ENCODE results near the gene NCAPG2. TPM values are rescaled to one million over a fixed set of nuclear protein-coding genes. Genes with fewer than 3 reads are reported as not detected.
"Not testable (repeated sequence)": the region's sequence is repeated elsewhere in the genome, so short reads cannot be mapped to it uniquely, and the experiment has no call there.

The NCAPG2 gene
- total RNA-seq, 2 donors from 2014 or later, result 129 to 134 TPM

DNA sequence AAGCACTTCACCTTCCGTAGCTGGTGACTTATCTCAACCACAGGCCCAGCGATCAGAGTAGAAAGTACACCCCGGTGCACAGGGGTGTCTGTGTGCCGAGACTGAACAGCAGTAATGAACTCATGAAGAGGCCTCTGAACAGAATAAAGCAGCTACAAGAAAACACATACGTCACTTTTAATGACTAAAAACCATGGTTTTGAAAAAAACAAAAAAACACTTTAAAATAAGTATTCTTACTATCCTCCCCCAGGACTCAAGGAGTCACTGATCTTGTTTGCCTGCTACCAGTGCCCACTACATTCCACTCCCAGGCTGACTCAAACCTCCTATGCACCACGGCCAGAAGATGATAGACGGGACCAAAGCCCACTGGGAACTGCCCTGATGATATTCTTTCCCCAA is 53.8 kb downstream of the NCAPG2 start:
- Mint-ChIP-seq H3K4me1 (ENCODE audit: low read depth) (peaks cover 13% of the 10 kb centered on the region), H3K9me3 (peaks cover 0 to 2% of the 10 kb centered on the region in 2 donors), H3K4me3 (peak overlapping the region in 1 of 2 donors; percentile 54), H3K27ac (peak overlapping the region; percentile 72), H3K27me3 (ENCODE audit: low read depth) (no peaks in the 10 kb centered on the region), H3K36me3 (ENCODE audit: insufficient read depth in 2 of 2) (peaks cover 12 to 47% of the 10 kb centered on the region in 2 donors)
- ATAC-seq (replicated peaks in 1 of 2) (peak; percentile 68 to 88), DNase-seq (peak in 1 of 2 donors; percentile 25)

DNA sequence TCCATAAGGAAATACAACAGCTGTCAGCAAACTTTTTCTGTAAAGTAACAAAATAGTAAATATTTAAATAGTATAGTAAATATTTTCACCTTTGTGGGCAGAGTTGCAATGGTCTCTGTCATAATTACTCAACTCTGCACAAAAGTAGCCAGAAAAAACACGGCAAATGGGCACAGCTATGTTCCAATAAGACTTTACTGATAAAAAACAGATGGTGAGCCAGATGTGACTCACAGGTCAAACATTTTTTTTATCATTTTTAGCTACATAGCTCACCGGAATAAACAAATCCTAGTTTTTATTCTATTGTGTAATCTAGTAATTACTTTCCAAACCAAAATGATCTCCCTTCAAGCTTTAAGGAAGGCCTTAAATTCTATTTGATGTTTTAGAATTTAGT is 55.3 kb downstream of the NCAPG2 start:
- Mint-ChIP-seq H3K4me1 (ENCODE audit: low read depth) (peaks cover 5% of the 10 kb centered on the region), H3K27ac (no peak overlapping the region), H3K9me3 (peaks cover 0 to 2% of the 10 kb centered on the region in 2 donors), H3K4me3 (no peak overlapping the region), H3K27me3 (ENCODE audit: low read depth) (no peaks in the 10 kb centered on the region), H3K36me3 (ENCODE audit: insufficient read depth in 2 of 2) (peaks cover 16 to 43% of the 10 kb centered on the region in 2 donors)
- DNase-seq (no peak), ATAC-seq (replicated peaks in 1 of 2) (no peak)

DNA sequence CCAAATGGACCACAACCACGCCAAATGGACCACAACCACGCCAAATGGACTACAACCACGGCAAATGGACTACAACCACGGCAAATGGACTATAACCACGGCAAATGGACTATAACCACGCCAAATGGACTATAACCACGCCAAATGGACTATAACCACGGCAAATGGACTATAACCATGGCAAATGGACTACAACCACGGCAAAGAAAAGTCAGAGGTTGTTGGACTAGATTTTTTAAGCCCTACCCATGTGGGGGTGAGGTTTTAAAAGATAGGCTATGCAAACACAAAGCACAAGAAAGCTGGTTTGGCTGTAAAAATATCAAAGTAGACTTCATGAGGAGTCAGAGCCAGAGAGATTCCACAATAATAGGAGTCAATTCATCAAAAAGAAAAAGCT is 55.8 kb downstream of the NCAPG2 start:
- Mint-ChIP-seq H3K27ac (no peak overlapping the region), H3K4me1 (ENCODE audit: low read depth) (peaks cover 5% of the 10 kb centered on the region), H3K27me3 (ENCODE audit: low read depth) (no peaks in the 10 kb centered on the region), H3K4me3 (no peak overlapping the region), H3K9me3 (peaks cover 0 to 2% of the 10 kb centered on the region in 2 donors), H3K36me3 (ENCODE audit: insufficient read depth in 2 of 2) (peaks cover 19 to 46% of the 10 kb centered on the region in 2 donors)
- DNase-seq, result no peak
- ATAC-seq (replicated peaks in 1 of 2), result no peak

DNA sequence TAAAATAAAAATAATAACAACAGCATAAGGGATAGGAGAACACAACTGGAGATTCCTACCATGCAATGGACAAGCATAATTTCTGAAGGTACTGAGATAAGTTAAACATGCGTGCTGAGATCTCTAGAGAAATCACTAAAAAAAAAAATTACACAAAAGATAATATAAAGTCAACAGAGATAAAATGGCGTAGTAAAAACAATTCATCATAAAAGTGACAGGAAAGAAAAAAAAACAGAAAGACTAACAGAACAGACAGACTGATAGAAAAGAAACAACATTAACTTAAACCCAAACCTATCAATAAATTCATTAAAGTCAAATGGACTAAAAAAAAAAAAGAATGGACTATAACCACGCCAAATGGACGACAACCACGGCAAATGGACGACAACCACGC is 56.4 kb downstream of the NCAPG2 start:
- Mint-ChIP-seq H3K9me3 (peaks cover 0 to 2% of the 10 kb centered on the region in 2 donors), H3K27ac (peak overlapping the region; percentile 88), H3K36me3 (ENCODE audit: insufficient read depth in 2 of 2) (peaks cover 19 to 47% of the 10 kb centered on the region in 2 donors), H3K27me3 (ENCODE audit: low read depth) (no peaks in the 10 kb centered on the region), H3K4me1 (ENCODE audit: low read depth) (peaks cover 5% of the 10 kb centered on the region), H3K4me3 (no peak overlapping the region)
- no peak for DNase-seq
- ATAC-seq (replicated peaks in 1 of 2), result no peak

DNA sequence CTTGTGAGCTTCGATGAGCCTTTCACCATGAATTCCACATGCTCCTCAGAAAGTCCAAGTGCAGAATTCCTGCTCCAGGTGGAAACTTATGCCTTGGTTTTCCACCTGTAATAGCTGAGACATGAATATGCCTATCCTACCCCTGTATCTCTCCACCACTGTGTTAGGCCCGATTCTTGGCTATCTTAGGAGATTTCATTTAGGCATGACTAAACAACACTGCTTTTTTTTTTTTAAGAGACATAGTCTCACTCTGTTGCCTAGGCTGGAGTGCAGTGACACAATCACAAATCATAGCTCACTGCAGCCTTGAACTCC is 57.2 kb downstream of the NCAPG2 start:
- no peak for ATAC-seq (replicated peaks in 1 of 2)
- Mint-ChIP-seq H3K27ac (no peak overlapping the region), H3K27me3 (ENCODE audit: low read depth) (no peaks in the 10 kb centered on the region), H3K4me1 (ENCODE audit: low read depth) (peaks cover 5% of the 10 kb centered on the region), H3K4me3 (no peak overlapping the region), H3K36me3 (ENCODE audit: insufficient read depth in 2 of 2) (peaks cover 20 to 49% of the 10 kb centered on the region in 2 donors), H3K9me3 (peaks cover 0 to 2% of the 10 kb centered on the region in 2 donors)
- no peak for DNase-seq

DNA sequence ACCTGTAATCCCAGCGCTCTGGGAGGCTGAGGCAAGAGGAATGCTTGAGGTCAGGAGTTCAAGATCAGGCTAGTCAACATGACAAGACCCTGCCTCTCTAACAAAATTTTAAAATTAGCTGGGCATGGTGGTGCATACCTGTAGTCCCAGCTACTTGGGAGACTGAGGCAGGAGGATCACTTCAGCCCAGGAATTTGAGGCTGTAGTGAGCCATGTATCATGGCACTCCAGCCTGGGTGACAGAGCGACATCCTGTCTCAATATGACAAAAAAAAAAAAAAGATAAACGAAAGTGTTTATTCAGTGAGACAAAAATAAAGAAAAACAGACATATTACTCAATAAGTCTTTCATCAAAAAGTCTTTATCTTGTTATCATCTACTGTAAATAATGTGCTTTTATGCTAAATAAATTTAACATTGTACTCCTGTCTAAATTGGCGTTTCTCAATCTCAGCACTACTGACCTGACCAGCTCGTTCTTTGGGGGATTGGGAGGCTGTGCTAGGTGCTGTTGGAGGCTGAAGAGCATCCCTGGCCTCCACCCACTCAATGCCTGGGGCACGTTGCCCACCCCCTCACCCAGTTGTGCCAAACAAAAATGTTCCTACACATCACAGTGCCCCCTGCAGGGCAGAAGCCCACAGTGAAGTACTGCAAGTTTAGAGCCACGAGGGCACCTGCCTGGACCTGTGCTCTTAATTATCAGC is 57.7 kb downstream of the NCAPG2 start:
- Mint-ChIP-seq H3K36me3 (ENCODE audit: insufficient read depth in 2 of 2) (peaks cover 25 to 45% of the 10 kb centered on the region in 2 donors), H3K4me3 (no peak overlapping the region), H3K27me3 (ENCODE audit: low read depth) (no peaks in the 10 kb centered on the region), H3K9me3 (peaks cover 0 to 2% of the 10 kb centered on the region in 2 donors), H3K27ac (no peak overlapping the region), H3K4me1 (ENCODE audit: low read depth) (peaks cover 5% of the 10 kb centered on the region)
- ATAC-seq (replicated peaks in 1 of 2) (no peak), DNase-seq (peak in 1 of 2 donors; percentile 24)

DNA sequence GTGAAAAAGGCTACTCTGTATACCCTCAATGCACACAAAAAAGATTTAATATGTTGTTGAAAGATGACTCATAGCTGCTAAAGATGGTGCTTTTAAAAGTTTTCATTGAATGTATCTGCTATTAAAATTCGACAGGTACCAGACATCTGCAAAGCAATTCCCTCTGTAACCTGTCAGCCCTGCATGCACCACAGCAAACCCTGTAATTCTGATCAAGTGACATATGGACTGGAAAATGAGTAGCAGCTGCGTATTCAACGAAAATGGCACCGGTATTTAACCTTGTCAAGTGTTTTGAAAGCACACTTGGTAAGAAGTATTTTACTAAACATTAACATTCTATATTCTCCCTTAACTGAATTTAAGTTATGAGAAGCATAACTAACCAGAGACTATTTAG is 58.8 kb downstream of the NCAPG2 start:
- no peak overlapping the region for H3K27ac Mint-ChIP-seq
- ATAC-seq (replicated peaks in 1 of 2) (no peak), DNase-seq (no peak)
- H3K27me3 Mint-ChIP-seq (ENCODE audit: low read depth), result no peaks in the 10 kb centered on the region
- H3K4me1 Mint-ChIP-seq (ENCODE audit: low read depth), result no peaks in the 10 kb centered on the region
- peaks cover 0 to 2% of the 10 kb centered on the region in 2 donors for H3K9me3 Mint-ChIP-seq
- H3K36me3 Mint-ChIP-seq (ENCODE audit: insufficient read depth in 2 of 2), result peaks cover 28 to 46% of the 10 kb centered on the region in 2 donors
- H3K4me3 Mint-ChIP-seq, result no peak overlapping the region

DNA sequence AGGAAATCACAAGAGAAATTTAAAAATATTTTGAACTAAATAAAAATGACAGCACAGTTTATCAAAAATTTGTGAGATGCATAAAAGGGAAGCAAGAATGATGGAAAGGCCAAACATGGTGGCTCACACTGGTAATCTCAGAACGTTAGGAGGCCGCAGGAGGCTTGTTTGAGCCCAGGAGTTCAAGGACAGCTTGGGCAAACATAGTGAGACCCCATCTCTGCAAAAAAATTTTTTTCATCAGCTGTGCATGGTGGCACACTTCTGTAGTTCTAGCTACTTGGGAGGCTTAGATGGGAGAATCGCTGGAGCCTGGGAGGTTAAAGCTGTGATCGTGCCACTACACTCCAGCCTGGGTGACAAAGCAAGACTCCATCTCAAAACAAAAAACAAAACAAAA is 62.5 kb downstream of the NCAPG2 start:
- Mint-ChIP-seq H3K36me3 (ENCODE audit: insufficient read depth in 2 of 2) (peaks cover 28 to 46% of the 10 kb centered on the region in 2 donors), H3K27ac (peak overlapping the region; percentile 3), H3K4me1 (ENCODE audit: low read depth) (no peaks in the 10 kb centered on the region), H3K9me3 (no peaks in the 10 kb centered on the region), H3K4me3 (no peak overlapping the region), H3K27me3 (ENCODE audit: low read depth) (no peaks in the 10 kb centered on the region)
- ATAC-seq (replicated peaks in 1 of 2), result no peak
- DNase-seq, result no peak

DNA sequence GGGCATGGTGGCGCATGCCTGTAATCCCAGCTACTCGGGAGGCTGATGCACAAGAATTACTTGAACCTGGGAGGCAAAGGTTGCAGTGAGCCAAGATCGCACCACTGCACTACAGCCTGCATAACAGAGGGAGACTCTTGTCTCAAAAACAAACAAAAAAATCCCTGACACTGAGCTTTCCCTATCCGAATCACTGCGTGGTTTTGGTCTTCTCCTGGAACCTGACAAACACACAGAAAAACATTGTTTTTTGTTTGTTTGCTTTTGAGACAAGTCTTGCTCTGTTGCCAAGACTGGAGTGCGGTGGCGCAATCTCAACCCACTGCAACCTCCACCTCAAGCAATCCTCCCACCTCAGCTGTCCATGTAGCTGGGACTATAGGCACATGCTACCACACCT is 66.6 kb downstream of the NCAPG2 start:
- DNase-seq, result no peak
- no peaks in the 10 kb centered on the region for H3K27me3 Mint-ChIP-seq (ENCODE audit: low read depth)
- H3K4me3 Mint-ChIP-seq, result no peak overlapping the region
- H3K9me3 Mint-ChIP-seq, result no peaks in the 10 kb centered on the region
- peaks cover 5% of the 10 kb centered on the region for H3K4me1 Mint-ChIP-seq (ENCODE audit: low read depth)
- ATAC-seq (replicated peaks in 1 of 2), result no peak
- peaks cover 17 to 35% of the 10 kb centered on the region in 2 donors for H3K36me3 Mint-ChIP-seq (ENCODE audit: insufficient read depth in 2 of 2)
- H3K27ac Mint-ChIP-seq, result no peak overlapping the region

DNA sequence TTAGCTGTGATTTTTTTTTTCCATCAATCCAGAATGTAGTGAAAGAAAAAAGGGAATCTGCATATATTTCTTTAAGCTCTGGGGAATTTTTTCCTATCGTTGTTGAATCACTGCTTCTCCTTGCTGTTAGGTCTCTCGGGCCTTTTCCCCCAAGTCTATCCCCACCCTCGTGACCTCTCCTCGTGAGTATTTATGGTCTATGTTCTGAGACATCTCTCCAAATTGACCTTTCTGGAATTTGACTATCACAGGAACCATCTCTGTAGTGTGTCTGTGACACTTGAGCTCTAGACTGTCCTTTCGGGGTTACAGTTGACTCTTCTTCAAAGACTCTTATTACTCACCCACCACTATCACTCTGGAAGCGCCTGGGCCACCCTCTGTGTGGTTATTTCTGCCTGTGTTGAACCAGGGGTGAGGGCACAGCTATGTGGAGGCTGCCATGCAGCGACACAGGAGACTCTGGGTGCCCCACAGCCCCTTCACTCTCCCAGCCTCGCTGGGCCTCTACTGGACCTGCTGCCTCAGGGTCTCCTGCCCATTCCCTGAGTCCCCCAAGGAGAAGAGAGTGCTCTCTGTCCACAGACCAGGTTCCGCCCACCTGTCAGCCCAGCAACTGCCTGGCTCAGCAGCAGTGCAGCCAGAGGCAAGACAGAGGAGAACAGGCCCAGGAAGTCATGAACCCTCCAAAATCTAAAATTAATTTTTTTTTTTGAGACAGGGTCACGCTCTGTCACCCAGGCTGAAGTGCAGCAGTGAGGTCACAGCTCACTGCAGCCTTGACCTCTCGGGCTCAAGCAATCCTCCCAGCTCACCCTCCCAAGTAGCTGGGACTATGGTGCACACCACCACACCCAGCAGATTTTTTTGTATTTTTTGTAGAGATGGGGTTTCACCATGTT is 71.3 kb downstream of the NCAPG2 start:
- Mint-ChIP-seq H3K4me3 (no peak overlapping the region), H3K27me3 (ENCODE audit: low read depth) (no peaks in the 10 kb centered on the region), H3K9me3 (no peaks in the 10 kb centered on the region), H3K27ac (no peak overlapping the region), H3K36me3 (ENCODE audit: insufficient read depth in 2 of 2) (peaks cover 8 to 40% of the 10 kb centered on the region in 2 donors), H3K4me1 (ENCODE audit: low read depth) (peaks cover 6% of the 10 kb centered on the region)
- DNase-seq (no peak), ATAC-seq (replicated peaks in 1 of 2) (peak; percentile 57 to 65)

DNA sequence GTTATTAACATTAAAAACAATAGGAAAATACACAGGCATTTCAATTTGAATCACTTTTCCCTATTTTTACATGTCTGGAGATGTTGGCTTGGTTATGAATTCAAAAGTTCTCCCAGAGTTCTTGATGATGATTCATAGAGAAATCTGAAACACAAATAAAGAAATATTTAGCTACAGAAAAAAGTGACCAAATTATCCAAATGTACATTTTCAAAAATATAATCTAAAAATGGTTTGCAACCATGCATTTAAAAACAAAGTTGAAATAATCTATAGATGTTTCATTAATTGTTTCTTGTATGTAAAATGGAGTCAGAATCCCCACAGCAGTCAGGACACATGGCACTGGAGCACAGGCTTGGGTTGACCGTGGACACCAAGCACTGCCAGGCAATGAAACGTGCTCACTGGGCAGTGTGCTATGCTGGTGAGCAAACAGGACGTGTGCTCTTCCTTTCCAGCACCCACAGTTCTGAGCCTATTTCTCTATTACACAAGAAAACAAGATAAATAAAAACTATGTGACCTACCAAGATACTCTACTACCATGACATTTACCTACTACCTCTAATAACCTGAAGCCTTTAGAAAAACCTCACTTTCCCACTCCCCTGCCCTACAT is 72.9 kb downstream of the NCAPG2 start:
- H3K27ac Mint-ChIP-seq, result no peak overlapping the region
- H3K27me3 Mint-ChIP-seq (ENCODE audit: low read depth), result no peaks in the 10 kb centered on the region
- H3K4me1 Mint-ChIP-seq (ENCODE audit: low read depth), result peaks cover 6% of the 10 kb centered on the region
- no peak overlapping the region for H3K4me3 Mint-ChIP-seq
- DNase-seq (no peak), ATAC-seq (replicated peaks in 1 of 2) (no peak)
- peaks cover 9 to 43% of the 10 kb centered on the region in 2 donors for H3K36me3 Mint-ChIP-seq (ENCODE audit: insufficient read depth in 2 of 2)
- H3K9me3 Mint-ChIP-seq, result no peaks in the 10 kb centered on the region

DNA sequence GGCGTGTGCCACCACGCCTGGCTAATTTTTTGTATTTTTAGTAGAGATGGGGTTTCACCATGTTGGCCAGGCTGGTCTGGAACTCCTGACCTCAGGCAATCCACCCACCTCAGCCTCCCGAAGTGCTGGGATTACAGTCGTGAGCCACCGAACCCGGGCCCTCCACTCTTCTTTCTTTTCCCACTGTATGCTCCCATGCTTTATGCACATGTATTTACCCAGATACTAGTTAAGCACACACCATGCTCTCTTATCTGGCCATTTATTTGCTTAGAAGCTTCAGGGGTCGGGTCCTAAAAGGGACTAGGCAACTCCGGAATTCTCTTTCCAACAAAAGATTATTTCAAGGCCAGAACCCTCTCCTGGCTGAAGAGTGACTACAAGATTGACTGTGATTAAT is 78.3 kb downstream of the NCAPG2 start:
- not testable (repeated sequence) for H3K4me1 Mint-ChIP-seq (ENCODE audit: low read depth); H3K27ac Mint-ChIP-seq; H3K27me3 Mint-ChIP-seq (ENCODE audit: low read depth); H3K9me3 Mint-ChIP-seq; H3K4me3 Mint-ChIP-seq; DNase-seq; ATAC-seq (replicated peaks in 1 of 2)
- peaks cover 11 to 36% of the 10 kb centered on the region in 2 donors for H3K36me3 Mint-ChIP-seq (ENCODE audit: insufficient read depth in 2 of 2)

DNA sequence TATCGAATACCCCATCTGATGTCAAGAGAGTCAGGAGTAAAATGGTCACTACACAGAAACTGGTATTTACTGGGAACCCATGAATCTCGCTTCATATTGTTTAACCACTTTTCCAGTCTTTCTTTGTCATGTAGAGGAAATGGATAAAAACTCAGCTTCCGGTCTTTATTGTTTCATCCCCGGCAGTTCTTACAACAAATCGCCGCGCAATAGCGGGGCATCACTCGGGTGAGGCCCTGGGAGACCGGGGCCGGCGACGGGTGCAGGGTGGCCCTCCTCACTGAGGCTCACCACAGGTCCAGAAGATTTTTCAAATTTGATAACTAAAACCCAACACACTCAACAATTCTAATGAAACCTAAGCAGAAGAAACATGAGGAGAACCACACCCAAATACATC is 81.4 kb downstream of the NCAPG2 start:
- Mint-ChIP-seq H3K9me3 (no peaks in the 10 kb centered on the region), H3K27ac (no peak overlapping the region), H3K27me3 (ENCODE audit: low read depth) (no peaks in the 10 kb centered on the region), H3K36me3 (ENCODE audit: insufficient read depth in 2 of 2) (peaks cover 4 to 21% of the 10 kb centered on the region in 2 donors), H3K4me3 (no peak overlapping the region), H3K4me1 (ENCODE audit: low read depth) (no peaks in the 10 kb centered on the region)
- DNase-seq, result no peak
- ATAC-seq (replicated peaks in 1 of 2), result no peak
